Heart left ventricle (tissue), 16 donors: ENCODE results near the gene TRAPPC3. TPM values are rescaled to one million over a fixed set of nuclear protein-coding genes. Genes with fewer than 3 reads are reported as not detected.

Source experiments
- ATAC-seq, 4 donors: fragments of 200-7000 bp; cut with Tn5 transposase; one replicate each; pipeline ENCODE4 v1.9.1; 2020 to 2022; ENCODE audit warnings: moderate library complexity in 4 of 4, mild to moderate bottlenecking in 3 of 4, moderate number of reproducible peaks in 1 of 4
- DNase-seq, 5 donors: peaks; one replicate each; pipeline ENCODE4 v3.0.0-alpha.2; 2020
- H3K27ac ChIP-seq, 12 donors: fragments of 200-600 bp; sonication (generic) in 4 of 12; one replicate each; pipeline versions ENCODE4 v1.5.0 to v1.8.0; 2016 to 2022; ENCODE audit warnings: mild to moderate bottlenecking in 2 of 12
- H3K27me3 ChIP-seq, 9 donors: fragments of 200-600 bp; sonication (generic) in 2 of 9; one replicate each; pipeline versions ENCODE4 v1.5.1 to v1.8.0; 2016 to 2022; ENCODE audit warnings: mild to moderate bottlenecking in 3 of 9
- H3K36me3 ChIP-seq, 9 donors: fragments of 200-600 bp; sonication (generic) in 2 of 9; one replicate each; pipeline versions ENCODE4 v1.5.0 to v1.8.0; 2018 to 2022; ENCODE audit warnings: mild to moderate bottlenecking in 2 of 9
- H3K4me1 ChIP-seq, 12 donors: fragments of 200-600 bp; sonication (generic) in 4 of 12; one replicate each; pipeline versions ENCODE4 v1.5.0 to v1.8.0; 2016 to 2022; ENCODE audit warnings: mild to moderate bottlenecking in 3 of 12
- H3K4me3 ChIP-seq, 12 donors: fragments of 200-600 bp; sonication (generic) in 4 of 12; one replicate each; pipeline versions ENCODE4 v1.5.0 to v1.8.0; 2017 to 2022; ENCODE audit warnings: mild to moderate bottlenecking in 9 of 12, moderate library complexity in 4 of 12
- H3K9me3 ChIP-seq, 12 donors: fragments of 200-600 bp; sonication (generic) in 4 of 12; one replicate each; pipeline versions ENCODE4 v1.5.0 to v1.8.0; 2016 to 2022; ENCODE audit warnings: mild to moderate bottlenecking in 1 of 12
- CTCF ChIP-seq, 12 donors: fragments of 200-600 bp; sonication (generic) in 4 of 12; IDR thresholded peaks; one replicate each; pipeline versions ENCODE4 v1.5.0 to v1.8.0; 2018 to 2022; ENCODE audit warnings: antibody characterized with exemption in 12 of 12, mild to moderate bottlenecking in 5 of 12
- POLR2A ChIP-seq, 2 donors: fragments of 450-650 bp; IDR thresholded peaks; one replicate each; pipeline ENCODE4 v1.6.1; 2017; ENCODE audit warnings: antibody characterized with exemption in 2 of 2, mild to moderate bottlenecking in 2 of 2, moderate library complexity in 2 of 2
- WGBS, 4 donors: extraction: QIAGEN DNeasy Blood & Tissue Kit in 2 of 4; methylation state at CpG; one replicate each; pipeline versions ENCODE4 v1.1.5 to v1.1.7; 2013 to 2018; 5-methylcytosine and 5-hydroxymethylcytosine counted together
- intact Hi-C, 10 donors: fragments of 100-400 bp; cut with DNase I; formaldehyde crosslinking; loops; one replicate each; pipeline versions ENCODE4 v1.11.1 to v1.14.2; 2022
- polyA plus RNA-seq, 2 donors: library from polyadenylated mRNA; stranded (reverse); fragments of 200-250 nt; gene quantifications; one replicate each; pipeline ENCODE4 v1.2.3, GENCODE V29; 2013
- total RNA-seq, 9 donors: library from RNA; depleted of rRNA in 2 of 9; stranded (reverse); fragments of >200 nt in 2 of 9; fragmentation: NEBNext Ultra II Directional in 3 of 9; extraction: Animal tissue kit (Norgen Biotek cat#: 25700) in 3 of 9; gene quantifications; one replicate each; pipeline versions ENCODE4 v1.1.0 to v1.2.4, GENCODE V29; 2016 to 2023
- donor health status: ischemic (EF 13 %, LVEDD 7.1; RV severe dilation, severe dysfunction).
- donor health status: healthy with polysubstance abuse.
- donor health status: DM: no; HTN: yes; CAD: no.
- donor health status: DM: no; HTN: no; CAD: no.
- donor health status: ischemic (EF 25% LVEDD 6.9; RV normal size, moderate dysfunction).
- donor health status: ischemic (EF 25% LVEDD 5.7; RV mildly dilated, moderate dysfunction).
- donor health status: healthy.
- donor health status: DM: yes; HTN: yes; CAD: no.
- donor health status: ischemic (EF 35%, LVEDD 5.7; RV mildly dilated, moderate dysfunction).
- donor health status: nonischemic (EF 11% LVEDD 7.7; RV severe dilation, severe dysfunction).
- donor health status: DM: yes; HTN: yes; CAD: no.
- donor health status: PGD.
- donor health status: ischemic (EF 29% LVEDD 5.4; RV normal size, mild dysfunction).
- donor health status: nonischemic (EF 23%, LVEDD 6.1; RV moderate dilation, normal function).

The TRAPPC3 gene
- total and polyA plus RNA-seq, 11 donors, result 40.8 to 89.6 (median 52.9) TPM

GRCh38 chr1:36125129-36125991, 23.9 kb downstream of the TRAPPC3 start, which contains the start of gene COL8A2:
Gene COL8A2 (minus strand): TSS chr1:36125222. CDS start chr1:36100242, 24,980 bp downstream.
- ATAC-seq, result peak in 3 of 4 donors; percentile 54 to 75 (median 65)
- no peaks in the 10 kb centered on the region for H3K9me3 ChIP-seq
- peaks cover 0 to 18% (median 0%) of the 10 kb centered on the region in 9 donors for H3K27me3 ChIP-seq
- WGBS, 4 donors, result 10 to 39% (median 16%) methylated on average over 23 to 77 of the region's 77 CpGs
- peaks cover 0 to 30% (median 0%) of the 10 kb centered on the region in 12 donors for H3K4me1 ChIP-seq
- intact Hi-C loops, result no loop called here
- H3K4me3 ChIP-seq, result peak within 1 kb of the TSS in 11 of 12 donors; percentile 17 to 52 (median 44)
- H3K36me3 ChIP-seq, result no peaks in the 10 kb centered on the region
- peak within 1 kb of the TSS in 1 of 12 donors; percentile 57 for H3K27ac ChIP-seq
- TF ChIP-seq CTCF (IDR thresholded peaks at IDR 0.05) (no peak), POLR2A (IDR thresholded peaks at IDR 0.05) (no peak)
- peak in 3 of 5 donors; percentile 36 to 53 (median 41) for DNase-seq

- WGBS, 4 donors, result 22 to 59% (median 25%) methylated on average over 15 to 42 of the region's 42 CpGs
These were observed 24.7 kb downstream of the TRAPPC3 start for GRCh38 chr1:36124404-36125128.

GRCh38 chr1:36123356-36123755, 25.9 kb downstream of the TRAPPC3 start:
- 59 to 80% (median 66%) methylated on average over 8 of the region's 8 CpGs for WGBS, 4 donors
- Histone ChIP-seq H3K27ac (peak overlapping the region in 1 of 12 donors; percentile 86), H3K36me3 (no peaks in the 10 kb centered on the region), H3K9me3 (no peaks in the 10 kb centered on the region), H3K27me3 (peaks cover 0 to 18% (median 0%) of the 10 kb centered on the region in 9 donors), H3K4me1 (peaks cover 0 to 40% (median 0%) of the 10 kb centered on the region in 12 donors), H3K4me3 (peak overlapping the region in 2 of 12 donors; percentile 19 to 25)
- peak in 1 of 5 donors; percentile 68 for DNase-seq
- intact Hi-C loops, result no loop called here
- peak in 3 of 4 donors; percentile 27 to 49 (median 31) for ATAC-seq
- TF ChIP-seq CTCF (IDR thresholded peaks at IDR 0.05), result no peak
- no peak for TF ChIP-seq POLR2A (IDR thresholded peaks at IDR 0.05)

More at GRCh38 chr1:36124404-36125128, 24.7 kb downstream of the TRAPPC3 start:
- H3K9me3 ChIP-seq, result no peaks in the 10 kb centered on the region
- TF ChIP-seq POLR2A (IDR thresholded peaks at IDR 0.05) (no peak), CTCF (IDR thresholded peaks at IDR 0.05) (no peak)
- H3K4me3 ChIP-seq, result peak overlapping the region in 8 of 12 donors; percentile 15 to 52 (median 42)
- H3K27me3 ChIP-seq, result peaks cover 0 to 18% (median 0%) of the 10 kb centered on the region in 9 donors
- intact Hi-C loops, result no loop called here
- peaks cover 0 to 35% (median 0%) of the 10 kb centered on the region in 12 donors for H3K4me1 ChIP-seq
- no peaks in the 10 kb centered on the region for H3K36me3 ChIP-seq
- DNase-seq (no peak), ATAC-seq (no peak)
- H3K27ac ChIP-seq, result peak overlapping the region in 1 of 12 donors; percentile 57
